Effector memory CD4-positive, alpha-beta T cell (primary cell): Measurements from ENCODE around the gene OSCP1.

Experiments
- DNase-seq, 3 donors: peaks; one replicate each; pipeline ENCODE4 v3.0.0-alpha.2; 2020
- H3K27ac ChIP-seq: 2 replicates; pipeline ENCODE4 v1.7.0; 2013; ENCODE audit warnings: mild to moderate bottlenecking, low read length, moderate library complexity; ENCODE audit not compliant: insufficient read depth, poor library complexity, severe bottlenecking
- H3K27me3 ChIP-seq: replicated peaks from 2 replicates; pipeline ENCODE4 v1.7.0; 2013; ENCODE audit warnings: mild to moderate bottlenecking, low read length; ENCODE audit not compliant: insufficient read depth, control insufficient read depth, poor library complexity, severe bottlenecking
- H3K36me3 ChIP-seq: 2 replicates; pipeline ENCODE4 v1.7.0; 2013; ENCODE audit warnings: mild to moderate bottlenecking, low read length, moderate library complexity; ENCODE audit not compliant: control insufficient read depth, insufficient read depth
- H3K4me1 ChIP-seq: 2 replicates; pipeline ENCODE4 v1.7.0; 2013; ENCODE audit warnings: low read length, mild to moderate bottlenecking; ENCODE audit not compliant: control insufficient read depth, insufficient read depth, poor library complexity, severe bottlenecking
- H3K4me3 ChIP-seq: 2 replicates; pipeline ENCODE4 v1.7.0; 2013; ENCODE audit warnings: low read length, low read depth, mild to moderate bottlenecking; ENCODE audit not compliant: insufficient read depth, poor library complexity, severe bottlenecking
- H3K9me3 ChIP-seq: 2 replicates; pipeline ENCODE4 v1.7.0; 2013; ENCODE audit warnings: mild to moderate bottlenecking, low read length, moderate library complexity; ENCODE audit not compliant: control insufficient read depth

The OSCP1 gene

GRCh38 chr1:36464605-36465393 is 14.5 kb upstream of the OSCP1 start:
- H3K4me1 ChIP-seq = peaks cover 12% of the 10 kb centered on the region
- no peaks in the 10 kb centered on the region for H3K27me3 ChIP-seq
- DNase-seq = peak in 1 of 3 donors; percentile 6
- H3K4me3 ChIP-seq = peak overlapping the region; percentile 96
- H3K27ac ChIP-seq = peak overlapping the region; percentile 80
- H3K9me3 ChIP-seq = no peaks in the 10 kb centered on the region
- peaks cover 14% of the 10 kb centered on the region for H3K36me3 ChIP-seq

DNA sequence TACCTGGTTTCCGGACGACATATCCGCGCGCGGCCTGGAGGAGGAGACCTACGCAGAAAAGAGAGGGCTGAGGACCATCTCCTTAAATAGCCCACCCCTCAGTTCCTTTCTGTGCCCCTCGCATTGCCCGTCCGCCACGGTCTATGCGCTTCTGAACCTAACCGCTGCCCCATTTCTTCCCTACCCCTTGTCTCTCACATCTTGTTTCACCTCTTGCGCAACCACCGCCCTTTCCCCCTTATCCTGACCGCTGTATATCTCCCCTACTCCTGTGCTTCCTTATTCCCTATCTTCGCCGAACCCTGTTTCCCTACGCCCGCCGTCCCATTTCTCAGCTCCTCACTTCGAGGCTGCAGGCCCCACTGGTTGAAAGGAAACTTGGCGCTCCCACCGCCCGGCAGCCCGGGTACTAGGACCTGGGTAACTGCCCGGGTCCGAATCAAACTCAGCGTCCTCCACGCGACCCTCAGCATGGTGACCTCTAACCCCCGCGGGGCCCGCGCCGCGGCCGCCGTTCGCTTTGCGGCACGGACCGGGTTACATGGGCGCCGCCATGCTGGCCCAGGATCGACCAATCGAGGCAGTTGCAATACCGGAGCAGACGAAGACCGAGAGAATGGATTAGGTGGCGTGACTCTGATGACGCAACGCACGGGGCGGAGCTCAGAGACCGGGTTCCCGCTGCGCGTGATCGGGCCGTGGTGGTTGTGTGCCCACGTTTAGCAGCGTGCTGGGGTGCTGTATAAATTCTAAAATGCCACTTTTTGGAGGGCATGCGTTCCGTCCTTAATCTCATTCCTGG is 13.8 kb upstream of the OSCP1 start, which contains the start of gene MRPS15:
MRPS15 (minus strand) TSS at position 582 of the 802 bp plus-strand sequence; CDS start at position 473, 109 bp downstream.
- Histone ChIP-seq H3K4me3 (peak within 1 kb of the TSS; percentile 96), H3K36me3 (peaks cover 17% of the 10 kb centered on the region), H3K9me3 (no peaks in the 10 kb centered on the region), H3K27ac (peak within 1 kb of the TSS; percentile 80), H3K4me1 (peaks cover 12% of the 10 kb centered on the region), H3K27me3 (no peaks in the 10 kb centered on the region)
- peak; percentile 82 to 88 (median 86) for DNase-seq

- DNase-seq = no peak
- peak overlapping the region; percentile 96 for H3K4me3 ChIP-seq
- H3K4me1 ChIP-seq = peaks cover 12% of the 10 kb centered on the region
- no peaks in the 10 kb centered on the region for H3K9me3 ChIP-seq
- peaks cover 17% of the 10 kb centered on the region for H3K36me3 ChIP-seq
- no peaks in the 10 kb centered on the region for H3K27me3 ChIP-seq
- H3K27ac ChIP-seq = peak overlapping the region; percentile 80
Observed at GRCh38 chr1:36463463-36463802, 13.2 kb upstream of the OSCP1 start.

DNA sequence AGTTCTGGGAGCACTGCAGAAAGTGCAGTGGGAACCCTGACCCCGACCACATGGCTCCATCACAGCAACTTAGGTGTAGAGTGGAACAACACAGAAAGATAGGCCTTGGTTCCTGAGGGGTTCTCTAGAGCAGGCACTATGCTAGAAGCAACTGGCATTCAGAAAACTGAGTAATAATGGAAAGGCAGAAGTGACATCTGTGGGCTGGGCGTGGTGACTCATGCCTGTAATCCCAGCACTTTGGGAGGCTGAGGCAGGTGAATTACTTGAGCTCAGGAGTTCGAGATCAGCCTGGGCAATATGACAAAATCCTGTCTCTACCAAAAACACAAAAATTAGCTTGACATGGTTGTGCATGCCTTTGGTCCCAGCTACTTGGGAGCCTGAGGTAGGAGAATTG is 8.7 kb upstream of the OSCP1 start:
- H3K36me3 ChIP-seq = peaks cover 39% of the 10 kb centered on the region
- no peak overlapping the region for H3K4me3 ChIP-seq

DNA sequence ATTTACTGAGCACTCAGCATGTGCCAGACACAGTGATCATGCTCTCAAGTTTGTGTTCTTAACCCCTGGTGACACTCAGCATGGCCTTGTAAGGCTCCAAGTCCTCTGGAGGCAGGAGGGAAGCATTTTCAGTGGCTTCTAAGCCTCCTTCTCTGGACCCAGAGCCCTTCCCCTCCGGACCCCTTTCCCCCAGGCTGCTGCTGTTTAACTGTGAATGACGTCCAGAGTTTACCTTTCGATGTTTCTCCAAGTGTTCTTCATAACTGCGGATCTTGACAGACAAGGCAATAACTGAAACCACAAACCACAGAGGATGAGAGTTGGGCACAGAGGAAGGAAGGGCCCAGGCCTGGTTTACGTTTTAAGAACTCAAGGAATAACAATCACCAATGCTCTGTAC is 7.4 kb upstream of the OSCP1 start:
- DNase-seq = no peak
- Histone ChIP-seq H3K4me3 (peak overlapping the region; percentile 11), H3K4me1 (peaks cover 19% of the 10 kb centered on the region), H3K36me3 (peaks cover 39% of the 10 kb centered on the region), H3K27ac (peak overlapping the region; percentile 8), H3K27me3 (no peaks in the 10 kb centered on the region), H3K9me3 (no peaks in the 10 kb centered on the region)

More for the DNA sequence above, 8.7 kb upstream of the OSCP1 start:
- Histone ChIP-seq H3K27me3 (no peaks in the 10 kb centered on the region), H3K4me1 (peaks cover 26% of the 10 kb centered on the region), H3K27ac (no peak overlapping the region), H3K9me3 (no peaks in the 10 kb centered on the region)
- DNase-seq = no peak

DNA sequence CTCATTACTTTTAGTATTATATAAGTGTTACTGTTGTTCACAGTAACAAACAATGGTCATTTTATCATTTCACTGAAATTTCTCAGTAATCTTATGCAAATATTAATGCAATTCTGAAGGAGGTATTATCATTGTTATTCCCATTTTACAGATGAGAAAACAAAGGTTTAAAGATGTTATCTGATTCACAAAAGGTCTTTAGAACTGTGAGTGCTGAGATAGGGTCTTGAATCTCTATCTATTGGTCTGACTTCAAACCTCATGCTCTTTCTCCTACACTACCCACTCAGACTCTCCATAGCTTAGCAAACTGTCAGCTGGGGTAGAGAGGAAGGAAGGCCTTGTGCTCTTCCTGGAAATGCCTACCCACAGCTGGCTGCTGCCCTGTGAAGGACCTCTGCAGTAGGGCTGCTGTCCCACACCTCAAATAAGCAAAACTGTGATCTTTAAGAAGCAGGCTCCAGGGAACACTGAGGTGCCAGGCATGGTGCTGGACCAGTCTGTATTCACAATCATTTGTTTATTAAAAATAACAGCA is 6.2 kb upstream of the OSCP1 start:
- Histone ChIP-seq H3K4me1 (peaks cover 19% of the 10 kb centered on the region), H3K36me3 (peaks cover 39% of the 10 kb centered on the region), H3K27ac (no peak overlapping the region), H3K9me3 (no peaks in the 10 kb centered on the region), H3K27me3 (no peaks in the 10 kb centered on the region), H3K4me3 (no peak overlapping the region)
- DNase-seq = no peak

DNA sequence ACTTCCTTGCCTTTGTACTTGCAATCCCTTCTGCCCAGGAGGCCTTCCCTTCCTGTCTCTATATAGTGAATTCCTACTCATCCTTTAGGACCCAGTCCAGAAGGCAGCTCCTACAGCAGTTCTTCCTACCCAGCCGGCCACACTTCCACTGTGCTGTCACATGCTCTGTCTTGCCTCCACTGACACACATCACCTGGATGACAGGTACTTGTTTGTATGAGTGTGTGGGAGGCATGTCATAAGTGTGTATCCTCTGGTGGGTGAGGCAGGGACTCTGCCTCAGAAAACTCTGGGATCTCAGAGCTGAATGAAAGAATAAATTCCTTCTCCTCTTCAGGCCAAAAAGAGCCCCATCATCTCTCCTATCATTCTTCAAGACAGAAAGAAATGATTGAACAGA is 5.1 kb upstream of the OSCP1 start:
- DNase-seq = no peak
- Histone ChIP-seq H3K27me3 (no peaks in the 10 kb centered on the region), H3K36me3 (peaks cover 28% of the 10 kb centered on the region), H3K4me1 (peaks cover 19% of the 10 kb centered on the region), H3K4me3 (no peak overlapping the region), H3K9me3 (no peaks in the 10 kb centered on the region), H3K27ac (no peak overlapping the region)

DNA sequence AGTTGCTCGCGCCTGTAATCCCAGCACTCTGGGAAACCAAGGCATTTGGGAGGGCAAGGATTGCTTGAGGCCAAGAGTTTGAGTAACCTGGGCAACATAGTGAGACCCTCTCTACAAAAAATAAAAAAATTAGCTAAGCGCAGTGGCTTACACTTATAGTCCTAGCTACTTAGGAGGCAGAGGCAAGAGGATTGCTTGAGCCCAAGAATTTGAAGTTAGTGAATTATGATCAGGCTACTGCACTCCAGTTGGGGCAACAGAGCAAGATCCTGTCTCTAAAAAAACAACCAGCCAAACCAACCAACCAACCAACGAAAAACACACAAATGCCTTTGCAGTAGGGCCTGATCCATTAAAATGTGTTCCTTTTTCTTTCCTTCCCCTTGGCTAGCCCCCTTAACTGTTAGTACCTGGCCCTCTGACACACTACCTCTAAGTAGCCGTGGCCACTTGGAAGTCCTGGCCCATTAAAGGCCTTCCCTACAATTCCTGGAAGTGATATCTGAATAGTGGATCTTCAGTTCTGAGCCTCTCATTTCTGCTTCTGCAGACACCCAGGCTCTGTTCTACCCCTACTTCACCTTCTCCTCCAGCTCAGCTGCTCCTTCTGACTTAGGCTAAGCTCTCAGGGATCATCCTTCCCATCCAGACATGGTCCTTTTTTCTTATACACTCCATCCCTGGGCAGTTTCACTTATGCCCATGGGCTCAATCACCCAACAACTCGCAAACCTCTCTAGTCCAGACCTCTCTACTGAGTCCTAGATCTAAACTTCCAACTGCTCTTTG is 3.5 kb upstream of the OSCP1 start:
- H3K27ac ChIP-seq = no peak overlapping the region

DNA sequence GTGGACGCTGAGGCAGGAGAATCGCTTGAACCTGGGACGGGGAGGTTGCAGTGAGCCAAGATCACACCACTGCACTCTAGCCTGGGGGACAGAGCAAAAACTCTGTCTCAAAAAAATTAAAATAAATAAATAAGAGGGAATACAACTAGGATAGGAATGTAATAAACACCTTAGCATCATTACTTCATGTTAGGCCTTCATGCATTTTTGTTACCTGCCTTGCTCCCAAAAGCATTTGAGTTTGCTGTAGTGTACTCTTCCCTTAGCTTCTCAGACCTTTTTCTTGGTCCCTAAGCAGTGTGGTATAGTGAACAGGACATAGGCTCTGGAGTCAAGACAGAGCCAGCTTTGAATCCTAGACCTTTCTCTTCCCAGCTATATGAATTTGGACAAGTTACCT is 2.8 kb upstream of the OSCP1 start:
- H3K4me1 ChIP-seq = peaks cover 20% of the 10 kb centered on the region
- H3K4me3 ChIP-seq = no peak overlapping the region
- no peak overlapping the region for H3K27ac ChIP-seq
- no peak for DNase-seq
- peaks cover 22% of the 10 kb centered on the region for H3K36me3 ChIP-seq
- no peaks in the 10 kb centered on the region for H3K27me3 ChIP-seq
- H3K9me3 ChIP-seq = no peaks in the 10 kb centered on the region

More for the DNA sequence above, 3.5 kb upstream of the OSCP1 start:
- Histone ChIP-seq H3K4me1 (peaks cover 24% of the 10 kb centered on the region), H3K9me3 (no peaks in the 10 kb centered on the region), H3K4me3 (no peak overlapping the region), H3K36me3 (peaks cover 22% of the 10 kb centered on the region), H3K27me3 (no peaks in the 10 kb centered on the region)
- DNase-seq = no peak
